ENCODE measurements around the gene PPP1R16B.

The PPP1R16B gene

DNA sequence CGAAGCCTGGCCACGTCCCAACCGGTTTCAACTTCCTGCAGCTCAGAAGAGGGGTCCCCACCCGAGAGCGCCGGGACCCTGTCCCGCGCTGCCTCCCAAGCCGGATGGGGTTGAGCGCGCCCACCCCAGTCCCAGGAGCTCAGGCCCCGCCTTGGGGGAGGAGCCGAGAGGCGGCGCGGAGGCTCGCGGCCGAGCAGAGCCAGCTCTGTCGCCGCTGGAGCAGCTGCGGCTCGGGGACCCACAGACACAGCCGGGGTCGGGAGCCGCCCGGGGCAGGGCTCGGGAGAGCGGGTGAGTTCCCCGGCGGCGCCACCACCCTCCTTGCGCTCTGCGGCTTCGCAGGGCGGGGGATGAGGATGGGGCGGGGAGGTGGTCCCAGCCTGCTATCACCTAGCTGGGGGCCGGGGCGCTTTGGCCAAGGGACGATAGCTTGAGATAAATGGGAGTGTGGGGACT, at the start of gene PPP1R16B:
TSS of gene PPP1R16B (plus strand) at position 196 of the 456 bp plus-strand sequence. CDS start 30,229 bp downstream, outside the sequence.
- Histone ChIP-seq H3K4me1 (ENCODE audit: control insufficient read depth in 1 of 2, insufficient read depth in 1 of 2, low read depth in 1 of 2, low read length in 1 of 2) (peaks cover 13 to 20% of the 10 kb centered on the region in 2 experiments), H3K27me3 (peaks cover 66% of the 10 kb centered on the region), H3K27ac (no peak within 1 kb of the TSS)

DNA sequence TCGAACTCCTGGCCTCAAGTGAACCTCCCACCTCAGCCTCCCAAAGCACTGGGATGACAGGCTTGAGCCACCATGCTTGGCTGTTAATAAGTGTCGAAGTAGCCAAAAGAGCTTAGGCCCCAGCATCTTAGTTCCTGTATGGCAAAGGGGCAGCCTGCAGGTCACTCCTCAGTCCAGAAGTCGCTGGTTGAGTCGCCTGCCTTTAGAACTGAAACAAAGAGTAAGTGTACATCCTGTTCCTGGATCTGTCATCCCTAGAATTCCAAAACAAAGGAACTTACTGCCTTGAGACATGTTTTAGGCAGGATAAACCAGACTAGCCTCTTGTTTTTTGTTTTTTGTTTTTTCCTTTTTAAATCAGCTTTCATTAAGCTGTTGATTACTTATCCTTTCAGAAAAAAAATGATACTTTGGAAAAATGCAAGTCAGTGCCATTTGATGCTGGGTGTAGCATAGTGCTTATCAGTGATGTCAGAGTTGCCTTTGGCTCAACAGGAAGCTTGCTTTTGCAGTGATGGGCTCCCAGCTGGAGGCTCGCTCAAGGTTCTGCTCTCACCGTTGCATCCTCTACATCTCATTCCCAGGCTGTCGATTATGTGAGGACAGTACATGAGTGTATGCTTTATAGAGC, 48.2 kb upstream of the PPP1R16B start:
- TF ChIP-seq, protein P1, sequence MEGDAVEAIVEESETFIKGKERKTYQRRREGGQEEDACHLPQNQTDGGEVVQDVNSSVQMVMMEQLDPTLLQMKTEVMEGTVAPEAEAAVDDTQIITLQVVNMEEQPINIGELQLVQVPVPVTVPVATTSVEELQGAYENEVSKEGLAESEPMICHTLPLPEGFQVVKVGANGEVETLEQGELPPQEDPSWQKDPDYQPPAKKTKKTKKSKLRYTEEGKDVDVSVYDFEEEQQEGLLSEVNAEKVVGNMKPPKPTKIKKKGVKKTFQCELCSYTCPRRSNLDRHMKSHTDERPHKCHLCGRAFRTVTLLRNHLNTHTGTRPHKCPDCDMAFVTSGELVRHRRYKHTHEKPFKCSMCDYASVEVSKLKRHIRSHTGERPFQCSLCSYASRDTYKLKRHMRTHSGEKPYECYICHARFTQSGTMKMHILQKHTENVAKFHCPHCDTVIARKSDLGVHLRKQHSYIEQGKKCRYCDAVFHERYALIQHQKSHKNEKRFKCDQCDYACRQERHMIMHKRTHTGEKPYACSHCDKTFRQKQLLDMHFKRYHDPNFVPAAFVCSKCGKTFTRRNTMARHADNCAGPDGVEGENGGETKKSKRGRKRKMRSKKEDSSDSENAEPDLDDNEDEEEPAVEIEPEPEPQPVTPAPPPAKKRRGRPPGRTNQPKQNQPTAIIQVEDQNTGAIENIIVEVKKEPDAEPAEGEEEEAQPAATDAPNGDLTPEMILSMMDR (IDR thresholded peaks at IDR 0.05): no peak
- Histone ChIP-seq H3K4me1 (ENCODE audit: control insufficient read depth in 1 of 2, insufficient read depth in 1 of 2, low read depth in 1 of 2, low read length in 1 of 2) (peaks cover 19 to 21% of the 10 kb centered on the region in 2 experiments), H3K9me3 (no peaks in the 10 kb centered on the region), H3K4me3 (ENCODE audit: low read depth in 1 of 2, low read length in 1 of 2) (no peak overlapping the region), H3K36me3 (peaks cover 30% of the 10 kb centered on the region), H3K27me3 (no peaks in the 10 kb centered on the region), H3K27ac (no peak overlapping the region)

More for the DNA sequence above, at the start of gene PPP1R16B:
- TF ChIP-seq, protein P1 (IDR thresholded peaks at IDR 0.05): no peak
- Histone ChIP-seq H3K4me3 (ENCODE audit: low read depth in 1 of 2, low read length in 1 of 2) (peak within 1 kb of the TSS; percentile 37 to 39), H3K36me3 (no peaks in the 10 kb centered on the region), H3K9me3 (no peaks in the 10 kb centered on the region)

DNA sequence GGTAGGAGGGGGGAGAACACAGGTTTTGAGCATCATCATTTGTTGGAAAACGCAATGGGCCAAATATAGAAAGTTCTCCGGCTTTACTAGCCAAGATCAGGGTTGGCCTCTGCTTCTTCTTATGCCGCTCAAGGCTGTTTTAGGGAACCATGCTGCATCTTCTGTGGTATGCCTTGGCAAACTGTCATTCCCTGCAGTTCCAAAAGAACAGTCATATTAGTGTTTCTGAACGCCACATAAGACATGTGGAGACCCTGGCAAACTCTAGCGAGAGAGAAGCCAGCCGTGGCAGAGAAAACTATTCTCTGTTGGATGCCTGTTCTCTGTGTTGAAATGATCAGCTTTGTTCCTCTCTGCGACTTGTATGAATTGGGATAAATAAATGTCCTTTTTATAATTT, 46.4 kb upstream of the PPP1R16B start:
- H3K9me3 ChIP-seq: no peaks in the 10 kb centered on the region
- H3K27me3 ChIP-seq: no peaks in the 10 kb centered on the region
- H3K27ac ChIP-seq: no peak overlapping the region
- H3K4me1 ChIP-seq (ENCODE audit: control insufficient read depth in 1 of 2, insufficient read depth in 1 of 2, low read depth in 1 of 2, low read length in 1 of 2): peaks cover 21 to 24% of the 10 kb centered on the region in 2 experiments
- TF ChIP-seq, protein P1 (IDR thresholded peaks at IDR 0.05): no peak
- H3K36me3 ChIP-seq: peaks cover 30% of the 10 kb centered on the region
- no peak overlapping the region for H3K4me3 ChIP-seq (ENCODE audit: low read depth in 1 of 2, low read length in 1 of 2)

DNA sequence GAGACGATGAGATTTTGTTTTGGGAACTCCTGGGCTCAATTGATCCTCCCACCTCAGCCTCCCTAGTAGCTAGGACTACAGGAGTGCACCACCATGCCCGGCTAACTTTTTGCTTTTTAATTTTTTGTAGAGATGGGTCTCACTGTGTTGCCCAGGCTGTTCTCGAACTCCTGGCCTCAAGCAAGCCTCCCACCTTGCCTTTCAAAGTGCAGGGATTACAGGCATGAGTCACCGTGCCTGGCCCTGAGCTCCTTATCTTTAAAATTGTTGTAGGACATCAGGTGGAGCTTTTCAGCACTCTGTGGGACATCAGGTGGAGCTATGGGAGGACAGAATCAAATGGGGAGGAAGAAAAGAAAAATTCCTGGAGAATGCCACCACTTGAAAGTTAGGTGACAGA, 44.5 kb upstream of the PPP1R16B start:
- Histone ChIP-seq H3K4me1 (ENCODE audit: control insufficient read depth in 1 of 2, insufficient read depth in 1 of 2, low read depth in 1 of 2, low read length in 1 of 2) (peaks cover 15 to 17% of the 10 kb centered on the region in 2 experiments), H3K27ac (no peak overlapping the region), H3K36me3 (peaks cover 29% of the 10 kb centered on the region), H3K27me3 (no peaks in the 10 kb centered on the region), H3K4me3 (ENCODE audit: low read depth in 1 of 2, low read length in 1 of 2) (no peak overlapping the region), H3K9me3 (no peaks in the 10 kb centered on the region)
- TF ChIP-seq, protein P1 (IDR thresholded peaks at IDR 0.05): no peak

DNA sequence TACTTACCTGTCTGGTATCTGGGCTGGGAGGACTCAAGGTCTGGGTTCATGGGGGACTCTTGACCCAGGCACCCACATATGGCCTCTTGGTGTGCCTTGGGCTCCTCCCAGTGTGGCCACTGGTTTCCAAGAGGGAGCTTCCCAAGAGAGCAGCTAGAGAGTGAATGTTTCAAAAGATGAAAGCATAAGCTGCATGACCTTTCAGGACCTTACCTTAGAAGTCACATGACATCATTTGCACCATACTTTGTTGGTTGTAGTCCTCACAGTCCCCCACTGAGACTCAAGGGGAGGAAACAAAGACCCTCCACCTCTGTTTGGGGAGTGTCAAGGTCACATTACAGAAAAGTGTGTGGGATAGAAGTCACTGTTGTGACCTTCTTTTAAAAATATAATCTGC, 43.3 kb upstream of the PPP1R16B start:
- H3K4me1 ChIP-seq (ENCODE audit: control insufficient read depth in 1 of 2, insufficient read depth in 1 of 2, low read depth in 1 of 2, low read length in 1 of 2): peaks cover 15 to 17% of the 10 kb centered on the region in 2 experiments
- H3K27ac ChIP-seq: no peak overlapping the region
- no peaks in the 10 kb centered on the region for H3K9me3 ChIP-seq
- TF ChIP-seq, protein P1 (IDR thresholded peaks at IDR 0.05): no peak
- H3K4me3 ChIP-seq (ENCODE audit: low read depth in 1 of 2, low read length in 1 of 2): no peak overlapping the region
- H3K27me3 ChIP-seq: no peaks in the 10 kb centered on the region
- H3K36me3 ChIP-seq: peaks cover 27% of the 10 kb centered on the region

Data from neutrophil (primary cell).